Uterus (tissue), 2 donors: Measurements from ENCODE around the gene CASP8AP2.

Experiments
- CTCF ChIP-seq, 4 experiments: fragments of 200-600 bp in 2 of 4; fragments of 450-650 bp in 2 of 4; sonication (generic) in 2 of 4; IDR thresholded peaks; one replicate each; pipeline ENCODE4 v1.5.1; 2016 to 2019; ENCODE audit warnings: antibody characterized with exemption in 4 of 4, mild to moderate bottlenecking in 2 of 4, moderate library complexity in 1 of 4
- POLR2A ChIP-seq, 2 donors: fragments of 450-650 bp; IDR thresholded peaks; one replicate each; pipeline ENCODE4 v1.6.1; 2016; ENCODE audit warnings: antibody characterized with exemption in 2 of 2, mild to moderate bottlenecking in 1 of 2, moderate library complexity in 1 of 2

- no peak for TF ChIP-seq CTCF (IDR thresholded peaks at IDR 0.05)
- TF ChIP-seq POLR2A (IDR thresholded peaks at IDR 0.05) = no peak
Observed at GRCh38 chr6:89784838-89785237, 44.8 kb upstream of the CASP8AP2 start.
